ENCODE results near the gene BCL2L2.
A peak's percentile ranks its signal among the peaks of the same experiment; 100 is the strongest.

BCL2L2 gene

GRCh38 chr14:23307687-23308644 is 1.3 kb downstream of the BCL2L2 start:
- TF ChIP-seq POLR2A (IDR thresholded peaks at IDR 0.05; ENCODE audit: low read depth, low read length): no peak
- DNase-seq (ENCODE audit: insufficient read length, low spot score): no peak
- FAIRE-seq: no peak

- FAIRE-seq (no peak), DNase-seq (ENCODE audit: insufficient read length, low spot score) (no peak)
- TF ChIP-seq POLR2A (IDR thresholded peaks at IDR 0.05; ENCODE audit: low read depth, low read length): no peak
These were observed 2.2 kb downstream of the BCL2L2 start for GRCh38 chr14:23308721-23309445.

GRCh38 chr14:23310546-23310945 is 3.9 kb downstream of the BCL2L2 start:
- FAIRE-seq: no peak
- TF ChIP-seq POLR2A (IDR thresholded peaks at IDR 0.05; ENCODE audit: low read depth, low read length): no peak

GRCh38 chr14:23316300-23316699 is 9.7 kb downstream of the BCL2L2 start:
- FAIRE-seq (no peak), DNase-seq (ENCODE audit: insufficient read length, low spot score) (no peak)
- TF ChIP-seq POLR2A (IDR thresholded peaks at IDR 0.05; ENCODE audit: low read depth, low read length): no peak

More at GRCh38 chr14:23310546-23310945, 3.9 kb downstream of the BCL2L2 start:
- DNase-seq (ENCODE audit: insufficient read length, low spot score): no peak

- no peak for TF ChIP-seq POLR2A (IDR thresholded peaks at IDR 0.05; ENCODE audit: low read depth, low read length)
- no peak for DNase-seq (ENCODE audit: insufficient read length, low spot score)
- FAIRE-seq: no peak
These were observed 13.3 kb downstream of the BCL2L2 start for GRCh38 chr14:23319746-23320583.

- TF ChIP-seq POLR2A (IDR thresholded peaks at IDR 0.05; ENCODE audit: low read depth, low read length): no peak
These were observed 14.2 kb downstream of the BCL2L2 start, which contains the start of gene PABPN1 for GRCh38 chr14:23320584-23321571. Gene PABPN1 (plus strand): TSS chr14:23321457. CDS start chr14:23321470, 13 bp downstream.

GRCh38 chr14:23321572-23322547 is 15.2 kb downstream of the BCL2L2 start:
- TF ChIP-seq POLR2A (IDR thresholded peaks at IDR 0.05; ENCODE audit: low read depth, low read length): no peak
- no peak for FAIRE-seq
- DNase-seq (ENCODE audit: insufficient read length, low spot score): peak; percentile 28

More at GRCh38 chr14:23320584-23321571, 14.2 kb downstream of the BCL2L2 start, which contains the start of gene PABPN1:
- DNase-seq (ENCODE audit: insufficient read length, low spot score) (peak; percentile 82), FAIRE-seq (peak; percentile 97)

- DNase-seq (ENCODE audit: insufficient read length, low spot score): no peak
- FAIRE-seq: no peak
- TF ChIP-seq POLR2A (IDR thresholded peaks at IDR 0.05; ENCODE audit: low read depth, low read length): no peak
These were observed 16.2 kb downstream of the BCL2L2 start for GRCh38 chr14:23322568-23323517.

- DNase-seq (ENCODE audit: insufficient read length, low spot score): no peak
- no peak for TF ChIP-seq POLR2A (IDR thresholded peaks at IDR 0.05; ENCODE audit: low read depth, low read length)
- no peak for FAIRE-seq
These were observed 17.3 kb downstream of the BCL2L2 start for GRCh38 chr14:23323838-23324454.

- no peak for TF ChIP-seq POLR2A (IDR thresholded peaks at IDR 0.05; ENCODE audit: low read depth, low read length)
- FAIRE-seq (no peak), DNase-seq (ENCODE audit: insufficient read length, low spot score) (no peak)
These were observed 17.8 kb downstream of the BCL2L2 start for GRCh38 chr14:23324455-23324846.

Measured in H54 (cell line).